SK-N-SH treated with all-trans-retinoic acid at 6 μM for 48 hours (cell line): Measurements from ENCODE around the gene CYP4F2.

Source experiments
- BACH2 ChIP-seq: fragments of 250-450 bp; sonication (Bioruptor Pico); IDR thresholded peaks from 2 replicates; pipeline ENCODE4 v1.9.0; 2021; ENCODE audit warnings: mild to moderate bottlenecking, borderline replicate concordance
- CREB5 ChIP-seq: fragments of 250-450 bp; sonication (Bioruptor Pico); IDR thresholded peaks from 2 replicates; pipeline ENCODE4 v1.5.1; 2020; ENCODE audit warnings: low read depth, mild to moderate bottlenecking, moderate library complexity
- CSRNP3 ChIP-seq: fragments of 250-450 bp; sonication (Bioruptor Pico); IDR thresholded peaks from 2 replicates; pipeline ENCODE4 v1.5.1; 2021; ENCODE audit warnings: mild to moderate bottlenecking, moderate library complexity
- ISL1 ChIP-seq: fragments of 250-450 bp; sonication (Bioruptor Pico); IDR thresholded peaks from 2 replicates; pipeline ENCODE4 v2.1.2; 2022; ENCODE audit warnings: mild to moderate bottlenecking, moderate library complexity
- OSR1 ChIP-seq: fragments of 250-450 bp; sonication (Bioruptor Pico); IDR thresholded peaks from 2 replicates; pipeline ENCODE4 v1.8.0; 2022; ENCODE audit warnings: moderate library complexity, mild to moderate bottlenecking, inconsistent platforms
- PATZ1 ChIP-seq: fragments of 250-450 bp; sonication (Bioruptor Pico); IDR thresholded peaks from 2 replicates; pipeline ENCODE4 v1.8.0; 2020; ENCODE audit warnings: mild to moderate bottlenecking, moderate library complexity, borderline replicate concordance
- PPARA ChIP-seq: fragments of 250-450 bp; sonication (Bioruptor Pico); IDR thresholded peaks from 2 replicates; pipeline ENCODE4 v1.5.0; 2020; ENCODE audit warnings: mild to moderate bottlenecking, borderline replicate concordance
- RARB ChIP-seq: fragments of 250-450 bp; sonication (Bioruptor Pico); IDR thresholded peaks from 2 replicates; pipeline ENCODE4 v1.8.0; 2021; ENCODE audit warnings: mild to moderate bottlenecking, moderate library complexity
- TSHZ2 ChIP-seq: fragments of 250-450 bp; sonication (Bioruptor Pico); IDR thresholded peaks from 2 replicates; pipeline ENCODE4 v1.5.0; 2020; ENCODE audit warnings: mild to moderate bottlenecking, moderate library complexity
- ZFP3 ChIP-seq: fragments of 250-450 bp; sonication (Bioruptor Pico); IDR thresholded peaks from 2 replicates; pipeline ENCODE4 v1.5.0; 2020; ENCODE audit warnings: mild to moderate bottlenecking, moderate library complexity
- ZNF8 ChIP-seq: fragments of 450-650 bp; formaldehyde crosslinking; IDR thresholded peaks from 2 replicates; pipeline ENCODE4 v1.5.0; 2020; ENCODE audit warnings: mild to moderate bottlenecking, moderate library complexity

- TF ChIP-seq PATZ1 (CRISPR knock-in tag), result no peak
- no peak for TF ChIP-seq CREB5 (CRISPR knock-in tag)
- TF ChIP-seq TSHZ2 (CRISPR knock-in tag), result no peak
- no peak for TF ChIP-seq CSRNP3
- no peak for TF ChIP-seq RARB (CRISPR knock-in tag)
- no peak for TF ChIP-seq ZFP3
- no peak for TF ChIP-seq OSR1
- TF ChIP-seq PPARA, result no peak
- no peak for TF ChIP-seq ISL1 (CRISPR knock-in tag)
- no peak for TF ChIP-seq BACH2
- no peak for TF ChIP-seq ZNF8 (CRISPR knock-in tag)
These were observed 46.5 kb upstream of the CYP4F2 start for GRCh38 chr19:15944401-15944800.
